ENCODE results near the gene CAPN5. TPM values are rescaled to one million over a fixed set of nuclear protein-coding genes. Genes with fewer than 3 reads are reported as not detected.

The CAPN5 gene
- total and polyA plus RNA-seq, 2 of the 13 experiments (the other 11 are each of a cell fraction or from before 2014, with no cell fraction given): 0.27 to 1.2 TPM

- in situ Hi-C loops (cut with HindIII; ENCODE audit: extremely low pct_ligation_motif_present, low pct_unique_long_range_greater_than_20kb): no loop called here
- H3K4me2 ChIP-seq (ENCODE audit: low read depth, low read length): no peak overlapping the region
- no peaks in the 10 kb centered on the region for H3K36me3 ChIP-seq (replicated peaks in 1 of 2; ENCODE audit: control insufficient read depth in 1 of 2, insufficient read depth in 2 of 2, low read length in 2 of 2)
- no peaks in the 10 kb centered on the region for H4K20me1 ChIP-seq (ENCODE audit: insufficient read depth, low read length)
- DNase-seq (ENCODE audit: low spot score): no peak
- intact Hi-C loops (cut with micrococcal nuclease; ENCODE audit: unreplicated experiment): no loop called here
- H3K27me3 ChIP-seq (ENCODE audit: control insufficient read depth in 1 of 2, insufficient read depth in 2 of 2, low read length in 2 of 2): no peaks in the 10 kb centered on the region
- no peaks in the 10 kb centered on the region for H3K79me2 ChIP-seq (ENCODE audit: insufficient read depth, low read length)
- no peak overlapping the region for H3K9ac ChIP-seq (ENCODE audit: insufficient read depth, low read depth, low read length)
- 86% methylated on average over 9 of the region's 11 CpGs for WGBS (ENCODE audit: low lambda C conversion rate)
- peak overlapping the region; percentile 41 for H3K27ac ChIP-seq (ENCODE audit: extremely low read length, insufficient read depth, low read length)
- TF ChIP-seq FIP1L1 (IDR thresholded peaks at IDR 0.05; ENCODE audit: borderline replicate concordance, insufficient read depth, low read depth, low read length) (no peak), RAD21 (CRISPR knock-in tag; IDR thresholded peaks at IDR 0.05) (no peak), ZSCAN12 (CRISPR knock-in tag; IDR thresholded peaks at IDR 0.05) (no peak), DR1 (CRISPR knock-in tag; IDR thresholded peaks at IDR 0.05) (no peak), ZNF292 (CRISPR knock-in tag; IDR thresholded peaks at IDR 0.05; ENCODE audit: borderline replicate concordance, low read depth) (no peak)
- ChIA-PET CTCF (ENCODE audit: low intra/inter-chr PET ratio, low total read pairs) (no interaction called here), POLR2A (interaction anchor here (1.1 to 1.4 kb wide), 2 partner anchors 9 to 34 kb away, joined by 3 read pairs; partner anchors contain the start of gene MYO7A)
- no peak overlapping the region for H2AFZ ChIP-seq (ENCODE audit: low read length)
- no peak for FAIRE-seq
- H3K4me1 ChIP-seq (ENCODE audit: insufficient read depth, low read length): peaks cover 46% of the 10 kb centered on the region
- no peak overlapping the region for H3K4me3 ChIP-seq (replicated peaks in 1 of 3; ENCODE audit: insufficient read depth in 1 of 3, low read depth in 2 of 3, low read length in 3 of 3)
- no peak; the same call in 2 of the 3 replicates for ATAC-seq
- no peaks in the 10 kb centered on the region for H3K9me3 ChIP-seq (ENCODE audit: low read length)
- BruUV-seq (replicated peaks): no TSS peak
Observed at GRCh38 chr11:77137421-77137820, 70.7 kb downstream of the CAPN5 start.

GRCh38 chr11:77138106-77138649 lies 71.4 kb downstream of the CAPN5 start:
- 96% methylated on average over 39 of the region's 55 CpGs for WGBS (ENCODE audit: low lambda C conversion rate)
- TF ChIP-seq PPARG (CRISPR knock-in tag; conservative IDR thresholded peaks at IDR 0.05) (no peak), ZNF775 (CRISPR knock-in tag; IDR thresholded peaks at IDR 0.05; ENCODE audit: borderline replicate concordance) (no peak), ZNF782 (CRISPR knock-in tag; IDR thresholded peaks at IDR 0.05; ENCODE audit: borderline replicate concordance) (no peak), PLSCR1 (CRISPR knock-in tag; IDR thresholded peaks at IDR 0.05; ENCODE audit: borderline replicate concordance) (no peak), HNRNPUL1 (IDR thresholded peaks at IDR 0.05; ENCODE audit: low read depth, low read length) (no peak), ARNT (IDR thresholded peaks at IDR 0.05) (no peak), E2F1 (CRISPR knock-in tag; IDR thresholded peaks at IDR 0.05) (no peak), ZNF567 (CRISPR knock-in tag; IDR thresholded peaks at IDR 0.05; ENCODE audit: borderline replicate concordance) (no peak), RBAK (CRISPR knock-in tag; IDR thresholded peaks at IDR 0.05) (no peak), FOXK2 (IDR thresholded peaks at IDR 0.05) (no peak), NONO (IDR thresholded peaks at IDR 0.05) (no peak), NONO (CRISPR knock-in tag; conservative IDR thresholded peaks at IDR 0.05) (no peak), MXD1 (CRISPR knock-in tag; IDR thresholded peaks at IDR 0.05) (no peak)

More at GRCh38 chr11:77138106-77138649, 71.4 kb downstream of the CAPN5 start:
- in situ Hi-C loops (cut with HindIII; ENCODE audit: extremely low pct_ligation_motif_present, low pct_unique_long_range_greater_than_20kb): no loop called here
- ChIA-PET CTCF (ENCODE audit: low intra/inter-chr PET ratio, low total read pairs) (no interaction called here), POLR2A (interaction anchor here (1.4 kb wide), 1 partner anchor 10 kb away, joined by 3 read pairs; the partner anchor contains the start of gene MYO7A)
- Histone ChIP-seq H3K79me2 (ENCODE audit: insufficient read depth, low read length) (no peaks in the 10 kb centered on the region), H3K9ac (ENCODE audit: insufficient read depth, low read depth, low read length) (no peak overlapping the region), H3K27ac (ENCODE audit: extremely low read length, insufficient read depth, low read length) (no peak overlapping the region), H3K4me2 (ENCODE audit: low read depth, low read length) (no peak overlapping the region), H3K27me3 (ENCODE audit: control insufficient read depth in 1 of 2, insufficient read depth in 2 of 2, low read length in 2 of 2) (no peaks in the 10 kb centered on the region), H3K4me1 (ENCODE audit: insufficient read depth, low read length) (peaks cover 49% of the 10 kb centered on the region), H2AFZ (ENCODE audit: low read length) (no peak overlapping the region), H3K36me3 (replicated peaks in 1 of 2; ENCODE audit: control insufficient read depth in 1 of 2, insufficient read depth in 2 of 2, low read length in 2 of 2) (no peaks in the 10 kb centered on the region), H4K20me1 (ENCODE audit: insufficient read depth, low read length) (no peaks in the 10 kb centered on the region), H3K9me3 (ENCODE audit: low read length) (no peaks in the 10 kb centered on the region), H3K4me3 (replicated peaks in 1 of 3; ENCODE audit: insufficient read depth in 1 of 3, low read depth in 2 of 3, low read length in 3 of 3) (no peak overlapping the region)
- FAIRE-seq: no peak
- intact Hi-C loops (cut with micrococcal nuclease; ENCODE audit: unreplicated experiment): no loop called here
- DNase-seq (ENCODE audit: low spot score): no peak
- no peak for ATAC-seq
- no TSS peak for BruUV-seq (replicated peaks)

Data from HepG2 (cell line).